Hematopoietic multipotent progenitor cell treated with erythropoietin and hydrocortisone succinate and interleukin-3 and kit ligand, for 6 days (in vitro differentiated cells): ENCODE measurements around the gene STX5.
"Not testable (repeated sequence)": the region's sequence is repeated elsewhere in the genome, so short reads cannot be mapped to it uniquely, and the experiment has no call there.

Experiments used
- DNase-seq: peaks from one replicate; pipeline ENCODE4 v3.0.0-alpha.2; 2015

STX5 gene

DNA sequence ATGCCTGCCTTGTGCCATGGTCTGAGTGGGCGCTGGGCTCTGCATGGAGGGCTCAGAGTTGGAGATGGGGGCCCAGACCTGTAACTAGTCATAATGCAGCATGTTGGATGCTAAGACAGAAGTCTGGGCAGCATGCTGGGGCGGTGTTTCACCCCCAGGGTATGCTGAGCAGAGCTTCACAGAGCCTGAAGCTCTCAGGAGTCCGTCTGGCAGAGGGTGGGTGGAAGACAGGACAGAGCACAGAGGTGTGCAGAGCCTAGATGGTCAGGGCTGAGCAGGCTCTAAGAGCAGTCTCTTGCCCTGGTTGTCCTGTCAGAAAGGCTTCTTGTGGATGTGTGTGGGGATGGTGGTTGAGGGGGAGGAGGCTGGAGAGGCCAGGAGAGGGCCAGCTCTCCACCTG lies 53.4 kb downstream of the STX5 start:
- DNase-seq = no peak

DNA sequence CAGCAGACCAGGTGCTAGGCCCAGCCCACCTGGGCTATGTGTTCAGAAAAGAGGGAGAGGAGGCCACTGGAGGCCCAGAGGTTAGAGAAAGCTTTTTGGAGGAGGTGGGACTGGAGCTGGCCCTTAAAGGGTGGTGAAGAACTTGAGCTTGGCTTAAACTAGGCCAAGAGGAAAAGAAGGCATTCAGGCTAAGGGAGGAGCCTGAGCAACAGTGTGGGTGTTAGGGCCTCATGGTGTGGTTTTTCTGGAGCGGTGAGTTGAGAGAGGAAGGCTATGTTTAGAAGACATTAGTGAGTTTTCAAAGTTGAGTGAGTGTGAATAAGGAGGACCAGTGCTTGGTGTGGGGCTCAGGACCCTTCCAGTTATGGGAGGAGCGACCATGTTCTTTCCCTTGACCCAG lies 54.5 kb downstream of the STX5 start:
- no peak for DNase-seq

DNA sequence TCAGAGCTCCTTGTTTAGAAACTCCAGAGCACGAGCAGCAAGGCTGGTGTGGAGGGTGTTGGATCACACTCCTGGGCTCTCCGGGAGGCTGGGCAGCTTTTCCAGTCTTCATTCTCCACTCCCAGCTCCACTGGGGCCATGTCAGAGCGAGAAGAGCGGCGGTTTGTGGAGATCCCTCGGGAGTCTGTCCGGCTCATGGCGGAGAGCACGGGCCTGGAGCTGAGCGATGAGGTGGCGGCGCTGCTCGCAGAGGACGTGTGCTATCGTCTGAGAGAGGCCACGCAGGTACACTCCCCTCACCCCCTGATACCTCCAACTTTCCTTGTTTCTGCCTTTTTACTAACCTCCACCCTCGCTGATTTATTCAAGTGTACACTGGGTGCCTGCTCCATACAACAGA lies 56.2 kb downstream of the STX5 start:
- no peak for DNase-seq

DNA sequence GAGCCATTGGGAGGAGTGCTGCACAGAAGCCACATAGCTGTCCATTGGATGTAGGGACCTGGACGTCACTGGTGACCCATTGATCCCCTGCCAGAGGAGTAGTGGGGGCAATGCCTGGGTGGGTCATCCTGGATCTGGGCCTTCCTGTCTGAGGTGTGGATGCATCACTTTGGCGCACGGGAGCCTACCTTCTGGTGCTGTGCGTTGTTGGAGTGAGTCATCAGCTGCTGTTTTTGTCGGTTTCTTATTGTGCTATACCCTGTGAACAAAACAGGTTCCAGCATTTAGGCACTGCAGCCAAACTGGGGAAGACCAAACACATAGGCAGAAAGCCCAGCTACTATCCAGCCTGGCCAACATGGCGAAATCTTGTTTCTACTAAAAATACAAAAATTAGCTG lies 57.4 kb downstream of the STX5 start:
- DNase-seq = no peak

GRCh38 chr11:62771144-62772021 lies 60.5 kb downstream of the STX5 start, which contains the start of gene TAF6L:
Gene TAF6L, plus strand, starts transcription at chr11:62771396. Its CDS starts 4,388 bp downstream, at chr11:62775784.
- peak; percentile 100 for DNase-seq

- DNase-seq = peak; percentile 60
Observed at GRCh38 chr11:62770778-62771143, 61.1 kb downstream of the STX5 start.

DNA sequence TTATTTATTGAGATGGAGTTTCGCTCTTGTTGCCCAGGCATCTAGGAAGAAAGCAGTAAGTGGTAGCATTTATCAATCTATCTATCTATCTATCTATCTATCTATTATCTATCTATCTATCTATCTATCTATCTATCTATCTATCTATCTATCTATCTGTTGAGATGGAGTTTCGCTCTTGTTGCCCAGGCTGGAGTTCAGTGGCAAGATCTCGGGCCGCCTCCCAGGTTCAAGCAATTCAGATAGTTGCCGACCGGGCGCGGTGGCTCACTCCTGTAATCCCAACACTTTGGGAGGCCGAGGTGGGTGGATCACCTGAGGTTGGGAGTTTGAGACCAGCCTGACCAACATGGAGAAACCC lies 71.0 kb downstream of the STX5 start:
- DNase-seq = not testable (repeated sequence)

DNA sequence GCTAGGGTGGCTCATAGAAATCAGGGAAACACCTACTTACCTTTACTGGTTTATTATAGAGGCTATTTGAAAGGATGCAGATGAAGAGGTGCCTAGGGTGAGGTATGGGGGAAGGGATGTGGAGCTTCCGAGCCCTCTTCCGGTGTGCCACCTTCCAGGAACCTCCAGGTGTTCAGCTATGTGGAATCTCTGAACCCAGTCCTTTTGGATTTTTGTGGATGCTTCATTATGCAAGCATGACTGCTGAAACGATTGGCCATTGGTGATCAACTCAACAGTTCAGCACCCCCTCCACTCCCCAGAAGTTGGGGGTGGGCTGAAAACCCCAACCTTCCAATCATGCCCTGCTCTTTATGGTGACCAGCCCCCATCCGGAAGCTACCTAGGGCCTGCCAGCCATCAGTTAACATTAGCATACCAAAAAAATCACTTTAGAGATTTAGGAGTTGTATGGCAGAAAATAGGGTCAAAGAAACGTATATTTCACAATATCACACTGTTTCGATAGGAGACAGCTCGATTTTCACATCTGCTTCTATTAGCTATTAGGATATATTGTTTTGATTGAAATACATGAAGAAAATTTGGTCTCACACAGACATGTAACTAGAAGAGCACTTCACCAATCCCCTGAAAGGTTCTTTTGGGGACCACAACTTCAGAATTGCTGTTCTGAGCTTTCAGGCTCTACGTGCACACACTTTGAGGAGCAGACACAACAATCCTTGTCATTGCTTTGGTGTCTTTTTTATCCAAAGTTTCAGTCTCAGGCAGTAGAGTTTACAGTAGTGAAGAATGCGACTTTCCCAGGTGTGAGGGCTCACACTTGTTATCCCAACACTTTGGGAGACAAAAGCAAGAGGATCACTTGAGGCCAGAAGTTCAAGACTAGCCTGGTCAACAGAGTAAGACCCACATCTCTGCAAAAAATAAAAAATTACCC lies 73.7 kb downstream of the STX5 start:
- DNase-seq = no peak
